Limb (tissue), 2 donors: Measurements from ENCODE around the gene GAPT.
"Not testable (repeated sequence)": the region's sequence is repeated elsewhere in the genome, so short reads cannot be mapped to it uniquely, and the experiment has no call there.

Experiments used
- DNase-seq, 2 donors: peaks; one replicate each; pipeline ENCODE4 v3.0.0-alpha.2; 2016; ENCODE audit errors: extremely low spot score in 2 of 2

The GAPT gene

DNA sequence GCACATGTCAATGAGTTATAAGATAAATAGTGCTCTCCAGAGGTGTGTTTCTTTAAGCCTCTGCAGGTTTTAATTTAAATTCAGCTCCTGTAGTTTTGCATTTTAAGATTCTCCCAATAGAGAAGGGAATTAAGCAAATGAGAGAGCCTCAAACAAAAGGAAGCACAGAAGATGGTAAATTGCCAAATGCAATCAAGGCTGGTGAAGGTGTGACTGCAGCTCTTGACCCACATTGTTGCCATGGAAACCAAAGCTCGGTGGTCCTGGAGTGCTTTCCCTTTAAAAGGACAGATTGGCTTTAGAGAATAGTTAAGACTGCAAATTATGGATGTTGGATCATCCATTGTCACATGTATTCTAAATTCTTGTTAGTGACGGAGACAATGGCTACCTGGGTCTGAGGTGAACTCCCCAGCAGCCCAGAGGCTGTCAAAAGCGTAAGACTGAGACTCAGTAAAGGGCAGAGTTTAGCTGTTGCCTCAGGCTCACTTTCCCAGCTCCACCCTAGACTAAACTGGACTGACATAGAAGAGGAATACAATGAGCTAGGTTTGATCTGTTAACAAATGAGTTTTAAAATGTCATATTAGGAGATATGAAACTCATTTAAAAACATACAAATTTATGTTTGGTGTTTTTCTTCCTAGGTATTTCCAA lies 12.3 kb downstream of the GAPT start:
- no peak for DNase-seq

DNA sequence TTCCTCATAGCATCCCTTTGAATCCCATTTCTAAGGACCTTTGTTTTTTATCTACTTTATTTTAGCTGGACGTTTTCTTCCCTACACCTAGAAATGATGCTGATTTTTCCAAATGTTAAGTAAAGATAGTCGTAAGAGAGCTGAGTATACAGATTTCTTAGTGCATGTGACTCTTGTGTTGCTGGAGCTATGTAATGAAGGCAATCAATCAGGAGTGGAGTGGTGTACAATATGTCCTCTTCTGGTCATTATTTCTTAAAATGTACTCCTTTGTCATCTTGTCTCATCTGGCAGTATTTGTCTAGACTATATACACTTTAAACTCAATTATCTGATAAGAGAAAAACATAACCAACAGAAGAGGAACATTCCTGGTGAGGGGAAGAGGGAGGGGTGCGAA lies 13.5 kb downstream of the GAPT start:
- DNase-seq, result no peak

DNA sequence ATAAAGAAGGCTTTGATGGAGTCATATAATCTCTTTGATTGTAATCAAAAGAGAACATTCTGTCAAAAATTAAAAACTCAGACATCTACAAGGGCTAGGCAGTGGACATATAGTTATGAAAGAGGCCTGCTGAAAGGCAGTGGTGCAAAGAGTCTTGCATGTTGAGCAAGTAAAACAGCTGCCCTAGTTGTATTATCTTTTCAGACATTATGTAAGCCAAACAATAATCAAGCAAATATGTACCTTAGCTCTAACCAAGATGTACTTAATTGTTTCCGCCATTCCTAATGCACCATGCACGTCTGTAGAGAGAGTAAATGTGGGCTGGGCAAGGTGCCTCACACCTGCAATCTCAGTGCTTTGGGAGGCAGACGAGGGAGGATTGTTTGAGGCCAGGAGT lies 14.3 kb downstream of the GAPT start:
- no peak for DNase-seq

DNA sequence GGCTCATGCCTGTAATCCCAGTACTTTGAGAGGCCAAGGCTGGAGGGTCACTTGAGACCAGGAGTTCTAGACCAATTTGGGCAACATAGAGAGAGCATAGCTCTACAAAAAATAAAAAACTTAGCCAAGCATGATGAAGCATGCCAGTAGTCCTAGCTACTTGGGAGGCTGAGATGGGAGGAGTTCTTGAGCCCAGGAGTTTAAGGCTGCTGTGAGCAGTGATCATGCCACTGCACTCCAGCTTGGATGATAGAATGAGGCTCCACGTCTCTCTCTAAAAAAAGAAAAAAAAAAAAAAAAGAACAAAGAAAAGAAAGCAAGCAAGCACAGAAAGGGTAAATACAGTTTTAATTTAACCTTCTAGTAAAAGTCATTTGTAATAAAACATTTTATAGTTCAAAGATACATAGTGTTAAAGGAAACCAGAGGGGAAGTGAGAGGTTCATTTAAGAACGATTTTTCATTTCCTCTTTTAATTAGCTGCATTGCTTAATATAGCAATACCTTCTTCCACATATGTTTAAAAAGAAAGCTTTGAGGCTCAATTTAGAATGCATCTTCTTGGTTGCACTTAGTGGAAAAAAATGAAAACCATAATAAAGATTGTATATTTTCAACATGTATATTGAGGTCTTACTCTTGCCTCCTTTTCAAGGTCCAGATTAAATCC lies 14.9 kb downstream of the GAPT start:
- DNase-seq, result no peak

DNA sequence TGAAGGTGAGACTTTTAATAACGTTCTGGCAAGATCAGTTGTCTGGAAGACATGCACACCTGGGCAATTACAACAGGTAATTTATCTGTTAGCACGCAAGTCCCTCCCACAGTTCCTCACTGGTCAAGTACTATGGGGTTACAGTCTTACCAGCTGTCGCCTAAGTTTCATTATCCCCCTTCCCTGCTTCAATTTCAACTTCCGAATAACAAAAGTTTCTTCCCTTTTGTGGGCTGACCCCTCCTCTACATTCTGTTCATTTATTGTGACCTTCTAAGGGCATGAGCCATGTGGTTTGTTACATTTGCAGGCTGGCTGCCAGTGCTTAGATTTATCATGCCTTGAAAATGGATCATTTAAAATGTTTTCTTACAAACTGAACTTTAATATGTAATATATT lies 16.5 kb downstream of the GAPT start:
- no peak for DNase-seq

DNA sequence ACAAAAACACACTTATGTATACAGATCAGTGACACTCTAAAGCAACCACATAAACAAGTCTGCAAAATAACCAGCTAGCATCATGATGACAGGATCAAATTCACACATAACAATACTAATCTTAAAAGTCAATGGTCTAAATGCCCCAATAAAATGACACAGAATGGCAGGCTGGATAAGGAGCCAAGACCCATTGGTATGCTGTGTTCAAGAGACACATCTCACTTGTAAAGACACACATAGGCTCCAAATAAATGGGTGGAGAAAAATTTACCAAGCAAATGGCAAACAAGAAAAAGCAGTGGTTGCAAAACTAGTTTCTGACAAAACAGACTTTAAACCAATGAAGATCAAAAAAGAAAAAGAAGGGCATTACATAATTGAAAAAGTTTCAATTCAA lies 26.0 kb downstream of the GAPT start:
- no peak for DNase-seq

DNA sequence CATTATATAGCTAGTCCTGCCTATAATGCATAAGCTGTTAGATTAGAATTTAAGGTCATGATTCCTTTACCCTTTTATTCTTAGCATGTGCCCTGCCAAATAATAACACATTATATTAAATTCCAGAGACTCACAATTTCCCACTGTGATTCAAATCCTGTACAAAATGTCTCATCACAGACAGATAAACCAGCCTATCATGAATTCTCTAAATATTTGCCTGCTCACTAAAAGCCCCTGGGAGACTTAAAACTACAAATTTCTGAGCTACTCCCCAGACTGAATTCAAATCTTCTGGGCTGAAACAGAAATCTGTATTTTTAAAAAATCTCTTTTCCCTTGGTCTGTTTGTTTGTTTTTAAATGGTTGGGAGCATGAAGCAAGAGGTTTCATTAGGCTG lies 32.7 kb downstream of the GAPT start:
- DNase-seq, result no peak

DNA sequence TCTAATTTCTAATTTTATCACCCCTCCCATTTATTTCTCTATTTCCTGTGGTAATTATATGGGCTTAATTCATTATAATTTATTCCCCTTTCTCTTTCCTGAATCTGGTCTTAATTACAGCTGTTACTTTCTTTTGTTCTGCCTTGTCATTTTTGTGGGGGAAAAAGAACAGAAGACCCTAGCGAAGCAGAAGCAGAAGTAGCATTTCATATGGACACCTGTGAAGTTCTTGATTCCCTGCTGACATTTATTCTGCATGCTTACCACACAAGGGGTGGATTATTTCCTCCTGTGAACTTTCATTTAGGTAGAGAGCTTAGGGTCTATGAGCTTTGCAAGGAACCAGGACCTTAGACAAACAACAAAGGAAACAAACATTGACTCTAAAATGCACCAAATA lies 33.3 kb downstream of the GAPT start:
- DNase-seq, result no peak

DNA sequence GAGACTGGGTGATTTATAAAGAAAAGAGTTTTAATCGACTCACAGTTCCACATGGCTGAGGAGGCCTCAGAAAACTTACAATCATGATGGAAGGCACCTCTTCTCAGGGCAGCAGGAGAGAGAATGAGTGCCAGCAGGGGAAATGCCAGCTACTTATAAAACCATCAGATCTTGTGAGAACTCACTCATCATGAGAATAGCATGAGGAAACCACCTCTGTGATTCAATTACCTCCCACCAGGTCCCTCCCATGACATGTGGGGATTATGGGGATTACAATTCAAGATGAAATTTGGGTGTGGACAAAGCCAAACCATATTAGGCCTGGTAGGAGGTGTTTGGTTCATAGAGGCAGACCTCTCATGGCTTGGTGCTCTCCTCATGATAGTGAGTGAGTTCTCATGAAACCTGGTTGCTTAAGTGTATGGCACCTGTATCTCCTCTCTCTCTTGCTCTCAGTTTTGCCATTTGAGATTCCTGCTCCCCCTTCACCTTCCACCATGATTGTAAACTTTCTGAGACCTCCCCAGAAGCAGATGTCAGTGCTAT lies 39.8 kb downstream of the GAPT start:
- no peak for DNase-seq

DNA sequence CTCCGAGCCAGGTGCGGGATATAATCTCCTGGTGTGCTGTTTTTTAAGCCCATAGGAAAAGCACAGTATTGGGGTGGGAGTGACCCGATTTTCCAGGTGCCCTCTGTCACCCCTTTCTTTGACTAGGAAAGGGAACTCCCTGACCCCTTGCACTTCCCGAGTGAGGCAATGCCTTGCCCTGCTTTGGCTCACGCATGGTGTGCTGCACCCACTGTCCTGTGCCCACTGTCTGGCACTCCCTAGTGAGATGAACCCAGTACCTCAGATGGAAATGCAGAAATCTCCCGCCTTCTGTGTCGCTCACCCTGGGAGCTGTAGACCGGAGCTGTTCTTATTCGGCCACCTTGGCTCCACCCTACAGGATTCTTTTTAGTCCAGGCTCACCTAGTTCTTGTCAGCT lies 50.7 kb downstream of the GAPT start:
- not testable (repeated sequence) for DNase-seq

DNA sequence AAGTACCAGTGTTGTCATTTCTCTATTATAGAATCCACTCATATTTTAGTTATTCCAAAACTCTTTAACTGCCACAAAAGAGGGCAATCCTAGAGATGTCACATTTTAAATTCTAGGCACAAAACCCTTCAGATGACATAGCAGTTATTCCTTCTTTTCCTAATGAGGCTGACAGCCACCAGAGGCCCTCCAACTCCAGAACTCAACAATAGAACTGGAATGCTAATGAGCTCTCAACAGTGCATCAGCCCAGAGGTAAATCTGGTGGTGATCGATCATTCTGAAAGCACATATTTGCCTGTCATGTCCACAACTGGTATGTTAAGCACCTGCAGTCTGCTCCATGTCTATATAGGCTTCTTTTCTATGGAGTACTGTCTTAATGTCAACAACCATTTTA lies 51.5 kb downstream of the GAPT start:
- DNase-seq, result no peak

DNA sequence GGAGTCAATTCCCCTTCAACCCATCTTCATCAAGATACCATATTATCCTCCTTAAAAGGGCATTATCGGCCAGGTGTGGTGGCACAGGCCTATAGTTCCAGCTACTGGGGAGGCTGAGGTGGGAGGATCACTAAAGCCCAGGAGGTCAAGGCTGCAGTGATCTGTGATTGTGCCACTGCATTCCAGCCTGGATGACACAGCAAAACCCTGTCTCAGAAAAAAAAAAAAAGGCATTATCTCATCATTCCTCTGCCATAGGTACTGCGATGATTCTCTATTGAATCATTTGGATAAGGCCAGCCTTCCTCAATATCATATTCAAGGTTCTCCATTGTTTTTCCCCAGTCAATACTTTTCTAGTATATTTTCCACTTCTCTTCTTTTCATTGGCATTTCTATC lies 52.5 kb downstream of the GAPT start:
- DNase-seq, result no peak

DNA sequence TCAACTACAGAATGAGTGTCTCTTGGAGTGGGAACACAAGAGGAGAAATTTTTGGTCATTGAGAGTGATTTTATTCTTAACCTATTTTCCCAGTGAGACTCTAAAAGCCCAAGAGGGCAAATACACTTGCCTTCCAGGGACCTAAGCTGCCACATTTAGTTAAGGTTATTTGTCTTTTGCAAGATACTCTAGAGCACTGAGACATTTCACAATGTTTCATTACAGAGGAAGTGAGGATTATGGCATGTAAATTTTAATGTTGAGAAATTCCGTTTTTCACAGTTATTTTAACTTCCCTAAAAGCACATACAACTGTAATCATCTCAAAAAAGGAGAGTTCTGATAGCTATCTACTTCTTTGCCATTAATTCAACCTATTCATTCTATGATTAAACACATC lies 53.0 kb downstream of the GAPT start:
- no peak for DNase-seq

DNA sequence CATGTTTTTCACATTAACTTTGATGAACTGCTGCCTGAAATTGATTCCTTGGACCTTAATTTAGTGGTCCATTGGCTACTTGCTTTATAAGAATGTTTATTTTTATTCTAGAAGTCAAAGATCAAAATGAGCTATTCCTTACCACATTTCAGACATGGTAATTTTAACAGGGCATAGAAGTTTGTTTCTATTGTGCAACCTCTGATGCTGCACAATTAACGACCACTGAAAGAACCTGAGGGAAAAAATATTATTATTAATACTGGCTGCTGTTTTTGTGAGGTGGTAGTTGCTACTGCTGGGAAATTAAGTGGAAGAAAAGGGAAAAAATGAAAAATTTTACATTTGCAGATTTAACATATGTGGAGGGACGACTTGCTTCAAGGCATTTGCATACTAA lies 53.7 kb downstream of the GAPT start:
- DNase-seq, result no peak

DNA sequence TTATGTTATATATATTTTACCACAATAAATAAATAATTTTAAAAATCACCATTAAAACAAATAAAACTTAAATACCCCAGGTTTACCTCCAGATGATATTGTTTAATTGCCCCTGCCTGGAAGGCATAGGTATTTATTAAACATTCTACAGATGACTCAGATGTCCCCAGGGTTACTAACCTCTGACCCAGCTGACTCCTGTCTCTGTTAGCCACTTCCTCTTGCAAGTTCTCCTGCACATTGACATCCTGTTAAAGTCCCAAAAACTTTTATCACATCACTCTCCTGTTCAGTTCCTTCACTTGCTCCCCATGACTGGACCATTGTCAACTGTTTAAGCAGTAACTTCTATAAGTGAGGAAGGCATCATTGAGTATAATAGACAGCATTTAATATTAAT lies 54.7 kb downstream of the GAPT start:
- DNase-seq, result no peak
